IMR-90 (cell line): ENCODE data around the gene NELL2. TPM values are rescaled to one million over a fixed set of nuclear protein-coding genes. Genes with fewer than 3 reads are reported as not detected.
A peak's percentile ranks its signal among the peaks of the same experiment; 100 is the strongest.

Source experiments
- ATAC-seq: fragments of 200-7000 bp; cut with Tn5 transposase; 2 replicates; pipeline ENCODE4 v1.9.1; 2020; ENCODE audit warnings: low read depth, mild to moderate bottlenecking, moderate library complexity
- BruUV-seq: library from RNA; stranded (reverse); fragments of 400-500 nt; replicated peaks from 2 replicates; lab custom pipeline; 2021; lab: Mats Ljungman, UMichigan
- CTCF ChIA-PET: fragments of 300-600 bp; formaldehyde crosslinking; extraction: SDS; loops from one replicate; lab custom pipeline; 2021; ENCODE audit warnings: antibody characterized with exemption; lab: Yijun Ruan, JAX
- POLR2A ChIA-PET: fragments of 300-600 bp; sonication (Branson Sonifier 250); formaldehyde crosslinking; loops from one replicate; lab custom pipeline; 2022; ENCODE audit warnings: antibody characterized with exemption; ENCODE audit not compliant: unreplicated experiment; lab: Charles Lee
- DNase-seq: peaks from one replicate; pipeline ENCODE4 v3.0.0; 2013
- H2AFZ ChIP-seq: replicated peaks from 2 replicates; pipeline ENCODE3; 2013; ENCODE audit warnings: low read length, mild to moderate bottlenecking; ENCODE audit not compliant: poor library complexity
- H2AK5ac ChIP-seq: 2 replicates; pipeline ENCODE4 v1.6.1; 2013; ENCODE audit warnings: low read depth, low read length, inconsistent platforms
- H2AK9ac ChIP-seq: replicated peaks from 2 replicates; pipeline ENCODE3; 2013; ENCODE audit warnings: mild to moderate bottlenecking, low read depth, low read length, moderate library complexity; ENCODE audit not compliant: poor library complexity
- H2BK120ac ChIP-seq: 2 replicates; pipeline ENCODE4 v1.6.1; 2013; ENCODE audit warnings: low read depth, low read length, inconsistent platforms
- H2BK15ac ChIP-seq: 3 replicates; pipeline ENCODE4 v1.6.1; 2013; ENCODE audit warnings: low read depth, low read length, inconsistent platforms
- H2BK20ac ChIP-seq: 2 replicates; pipeline ENCODE4 v1.6.1; 2013; ENCODE audit warnings: low read depth, mild to moderate bottlenecking, inconsistent platforms, low read length, moderate library complexity
- H2BK5ac ChIP-seq: 2 replicates; pipeline ENCODE4 v1.6.1; 2013; ENCODE audit warnings: mild to moderate bottlenecking, low read depth, low read length, inconsistent platforms; ENCODE audit not compliant: poor library complexity, severe bottlenecking
- H3K14ac ChIP-seq: replicated peaks from 2 replicates; pipeline ENCODE4 v1.6.1; 2013; ENCODE audit warnings: low read depth, low read length, inconsistent platforms
- H3K18ac ChIP-seq: 2 replicates; pipeline ENCODE4 v1.6.1; 2013; ENCODE audit warnings: low read depth, low read length, control low read depth
- H3K23ac ChIP-seq: 2 replicates; pipeline ENCODE4 v1.6.1; 2013; ENCODE audit warnings: low read depth, low read length, inconsistent platforms
- H3K27ac ChIP-seq: 2 replicates; pipeline ENCODE4 v1.5.1; 2013; ENCODE audit warnings: mild to moderate bottlenecking, control low read depth, low read length; ENCODE audit not compliant: insufficient read depth
- H3K27me3 ChIP-seq: 2 replicates; pipeline ENCODE4 v1.6.1; 2013; ENCODE audit warnings: low read length; ENCODE audit not compliant: control insufficient read depth, insufficient read depth
- H3K36me3 ChIP-seq: 2 replicates; pipeline ENCODE4 v1.6.1; 2013; ENCODE audit warnings: low read length, mixed read lengths; ENCODE audit not compliant: control insufficient read depth, insufficient read depth
- H3K4ac ChIP-seq: 2 replicates; pipeline ENCODE4 v1.6.1; 2013; ENCODE audit warnings: low read depth, low read length, inconsistent platforms
- H3K4me1 ChIP-seq: 2 replicates; pipeline ENCODE4 v1.6.1; 2013; ENCODE audit warnings: low read length, mixed read lengths; ENCODE audit not compliant: control insufficient read depth, insufficient read depth
- H3K4me2 ChIP-seq: 2 replicates; pipeline ENCODE4 v1.6.1; 2013; ENCODE audit warnings: low read depth, mild to moderate bottlenecking, control low read depth, low read length, moderate library complexity
- H3K4me3 ChIP-seq: 2 replicates; pipeline ENCODE4 v1.5.1; 2013; ENCODE audit warnings: low read depth, mild to moderate bottlenecking, control low read depth, low read length, moderate library complexity; ENCODE audit not compliant: insufficient read depth
- H3K56ac ChIP-seq: 2 replicates; pipeline ENCODE4 v1.6.1; 2013; ENCODE audit warnings: low read length, inconsistent platforms; ENCODE audit not compliant: insufficient read depth; ENCODE audit errors: extremely low read depth
- H3K79me1 ChIP-seq, 2 experiments: 2 replicates each; pipeline ENCODE4 v1.6.1; 2013; ENCODE audit warnings: low read length in 2 of 2, inconsistent platforms in 1 of 2, low read depth in 1 of 2
- H3K9ac ChIP-seq: 2 replicates; pipeline ENCODE4 v1.6.1; 2013; ENCODE audit warnings: low read depth, low read length, control low read depth
- H3K9me1 ChIP-seq: 2 replicates; pipeline ENCODE4 v1.6.1; 2013; ENCODE audit warnings: low read length, inconsistent platforms; ENCODE audit not compliant: insufficient read depth
- H3K9me3 ChIP-seq: 2 replicates; pipeline ENCODE4 v1.6.1; 2013; ENCODE audit warnings: low read length; ENCODE audit not compliant: control insufficient read depth, insufficient read depth
- H4K20me1 ChIP-seq: 2 replicates; pipeline ENCODE4 v1.6.1; 2013; ENCODE audit warnings: low read length, inconsistent platforms; ENCODE audit not compliant: insufficient read depth
- H4K5ac ChIP-seq: 2 replicates; pipeline ENCODE4 v1.6.1; 2013; ENCODE audit warnings: mild to moderate bottlenecking, low read depth, low read length, control low read depth
- H4K8ac ChIP-seq, 2 experiments: 2 replicates each; pipeline ENCODE4 v1.6.1; 2013; ENCODE audit warnings: low read depth in 2 of 2, low read length in 2 of 2, control low read depth in 1 of 2, inconsistent platforms in 1 of 2
- H4K91ac ChIP-seq: 2 replicates; pipeline ENCODE4 v1.6.1; 2013; ENCODE audit warnings: low read depth, low read length, inconsistent platforms; ENCODE audit not compliant: insufficient read depth
- CTCF ChIP-seq: conservative IDR thresholded peaks from 2 replicates; pipeline ENCODE4 v1.5.1; 2012; ENCODE audit warnings: mild to moderate bottlenecking, low read depth, low read length, improper control_type of control experiment
- SMC3 ChIP-seq: fragments of 150-350 bp; IDR thresholded peaks from 2 replicates; pipeline ENCODE4 v1.6.1; 2016; ENCODE audit warnings: low read depth, mild to moderate bottlenecking, antibody characterized with exemption, low read length, moderate library complexity
- WGBS, 2 experiments: methylation state at CpG; one replicate each; pipeline versions ENCODE4 v1.1.5 to v1.1.7; 2013; ENCODE audit warnings: missing lambda C conversion rate in 2 of 2; ENCODE audit not compliant: insufficient read length in 1 of 2; ENCODE audit errors: extremely low coverage in 2 of 2; 5-methylcytosine and 5-hydroxymethylcytosine counted together
- dilution Hi-C: fragments of 300-500 bp; cut with HindIII; formaldehyde crosslinking; loops from one replicate; pipeline ENCODE4 v1.14.3; 2018; ENCODE audit warnings: low sequenced_read_pairs; ENCODE audit not compliant: unreplicated experiment
- in situ Hi-C: fragments of 300-500 bp; cut with MboI; formaldehyde crosslinking; loops from 3 replicates; pipeline ENCODE4 v1.14.3; 2019; ENCODE audit warnings: low sequenced_read_pairs, inconsistent platforms, mixed read lengths
- intact Hi-C: fragments of 100-400 bp; cut with micrococcal nuclease; formaldehyde crosslinking; loops from 2 replicates; pipeline ENCODE4 v1.10.0; 2022
- polyA plus RNA-seq, 3 experiments: library from polyadenylated mRNA; depleted of rRNA; stranded (reverse); fragments of >200 nt; gene quantifications; 2 replicates each; pipeline ENCODE4 v1.2.3, GENCODE V29; 2012; ENCODE audit warnings: low replicate concordance in 1 of 3
- total RNA-seq: library from RNA; depleted of rRNA; stranded (reverse); fragments of >200 nt; gene quantifications from 2 replicates; pipeline ENCODE4 v1.2.3, GENCODE V29; 2012
- TF ChIP-seq, protein P1 (sequence below): fragments of 150-350 bp; IDR thresholded peaks from 2 replicates; pipeline ENCODE4 v1.6.1; 2017; ENCODE audit warnings: mild to moderate bottlenecking, antibody characterized with exemption, low read length, low read depth

Gene NELL2
- total and polyA plus RNA-seq, 2 of the 4 experiments (the other 2 are of a cell fraction) = 0.18 to 0.26 TPM

- no peak overlapping the region for H2BK5ac ChIP-seq
- no peaks in the 10 kb centered on the region for H3K79me1 ChIP-seq
- CTCF ChIA-PET = interaction anchor here (0.9 kb wide), 1 partner anchor 11 kb away, joined by 6 read pairs; no protein-coding TSS in a partner anchor
- H2BK15ac ChIP-seq = no peak overlapping the region
- H3K18ac ChIP-seq = no peak overlapping the region
- in situ Hi-C loops (no loop called here), dilution Hi-C loops (no loop called here), intact Hi-C loops (no loop called here)
- H3K9me3 ChIP-seq = no peaks in the 10 kb centered on the region
- no peak overlapping the region for H2AK9ac ChIP-seq
- no peaks in the 10 kb centered on the region for H3K9me1 ChIP-seq
- H3K23ac ChIP-seq = no peak overlapping the region
- no peak overlapping the region for H2BK20ac ChIP-seq
- H4K20me1 ChIP-seq = no peaks in the 10 kb centered on the region
- no peak overlapping the region for H2AK5ac ChIP-seq
- H3K36me3 ChIP-seq = no peaks in the 10 kb centered on the region
- H3K9ac ChIP-seq = no peak overlapping the region
- H4K5ac ChIP-seq = no peak overlapping the region
- H3K27ac ChIP-seq = no peak overlapping the region
- no peak overlapping the region for H4K8ac ChIP-seq
- no peak overlapping the region for H2BK120ac ChIP-seq
- ATAC-seq (no peak), DNase-seq (peak; percentile 1)
- H3K56ac ChIP-seq = no peak overlapping the region
- H4K91ac ChIP-seq = no peak overlapping the region
- no peaks in the 10 kb centered on the region for H3K4me1 ChIP-seq
- no peak overlapping the region for H3K4me2 ChIP-seq
- H3K27me3 ChIP-seq = no peaks in the 10 kb centered on the region
- no CpG with 5 or more reads among the region's 11 CpGs for WGBS, 2 experiments
- no peak overlapping the region for H3K4me3 ChIP-seq
- no peak overlapping the region for H3K4ac ChIP-seq
- H3K14ac ChIP-seq = no peak overlapping the region
- TF ChIP-seq SMC3 (peak; percentile 49), CTCF (peak; percentile 52)
- TF ChIP-seq, protein P1, sequence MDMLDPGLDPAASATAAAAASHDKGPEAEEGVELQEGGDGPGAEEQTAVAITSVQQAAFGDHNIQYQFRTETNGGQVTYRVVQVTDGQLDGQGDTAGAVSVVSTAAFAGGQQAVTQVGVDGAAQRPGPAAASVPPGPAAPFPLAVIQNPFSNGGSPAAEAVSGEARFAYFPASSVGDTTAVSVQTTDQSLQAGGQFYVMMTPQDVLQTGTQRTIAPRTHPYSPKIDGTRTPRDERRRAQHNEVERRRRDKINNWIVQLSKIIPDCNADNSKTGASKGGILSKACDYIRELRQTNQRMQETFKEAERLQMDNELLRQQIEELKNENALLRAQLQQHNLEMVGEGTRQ = no peak
- no peak overlapping the region for H2AFZ ChIP-seq
- BruUV-seq = no TSS peak
- POLR2A ChIA-PET = no interaction called here
These were observed 101.2 kb downstream of the NELL2 start for GRCh38 chr12:44774815-44775411.
